ENCODE data around the gene HEXB. TPM values are rescaled to one million over a fixed set of nuclear protein-coding genes. Genes with fewer than 3 reads are reported as not detected.

HEXB gene
- total RNA-seq: 100 to 1,000 TPM; 123 to 218 (median 145) TPM

GRCh38 chr5:74684900-74685851 lies at the start of gene HEXB:
HEXB (plus strand) TSS chr5:74685233; CDS start chr5:74685261, 28 bp downstream.
- Histone ChIP-seq H3K9me3 (no peaks in the 10 kb centered on the region), H3K27me3 (no peaks in the 10 kb centered on the region), H3K4me3 (peak within 1 kb of the TSS; percentile 80 to 99 (median 95)), H3K4me1 (no peaks in the 10 kb centered on the region), H3K36me3 (no peaks in the 10 kb centered on the region), H3K27ac (peak within 1 kb of the TSS; percentile 83 to 95)
- TF ChIP-seq POLR2AphosphoS5 (IDR thresholded peaks at IDR 0.05) (peak; percentile 78 to 85 (median 84)), POLR2A (IDR thresholded peaks at IDR 0.05) (peak; percentile 48), CTCF (IDR thresholded peaks at IDR 0.05) (no peak)
- DNase-seq (ENCODE audit: low spot score in 2 of 2): peak; percentile 80 to 88
- intact Hi-C loops (cut with DNase I; ENCODE audit: low total_unique reads): no loop called here

- no peak for DNase-seq (ENCODE audit: low spot score in 2 of 2)
- Histone ChIP-seq H3K27ac (peak overlapping the region; percentile 17 to 22), H3K4me3 (peak overlapping the region in 1 of 3 donors; percentile 17), H3K9me3 (no peaks in the 10 kb centered on the region), H3K36me3 (no peaks in the 10 kb centered on the region), H3K4me1 (peaks cover 0 to 24% of the 10 kb centered on the region in 2 donors), H3K27me3 (no peaks in the 10 kb centered on the region)
- no peak for TF ChIP-seq POLR2A (IDR thresholded peaks at IDR 0.05)
- no peak for TF ChIP-seq CTCF (IDR thresholded peaks at IDR 0.05)
- no peak for TF ChIP-seq POLR2AphosphoS5 (IDR thresholded peaks at IDR 0.05)
- intact Hi-C loops (cut with DNase I; ENCODE audit: low total_unique reads): no loop called here
Measured at GRCh38 chr5:74636149-74636548, 48.9 kb upstream of the HEXB start.

- H3K27me3 ChIP-seq: no peaks in the 10 kb centered on the region
- no peaks in the 10 kb centered on the region for H3K9me3 ChIP-seq
- no peak for TF ChIP-seq CTCF (IDR thresholded peaks at IDR 0.05)
- no peak for TF ChIP-seq POLR2A (IDR thresholded peaks at IDR 0.05)
- TF ChIP-seq POLR2AphosphoS5 (IDR thresholded peaks at IDR 0.05): no peak
- peaks cover 0 to 24% of the 10 kb centered on the region in 2 donors for H3K4me1 ChIP-seq
- no peak overlapping the region for H3K4me3 ChIP-seq
- no peak for DNase-seq (ENCODE audit: low spot score in 2 of 2)
- H3K36me3 ChIP-seq: no peaks in the 10 kb centered on the region
- intact Hi-C loops (cut with DNase I; ENCODE audit: low total_unique reads): no loop called here
- H3K27ac ChIP-seq: peak overlapping the region; percentile 17 to 46
Measured at GRCh38 chr5:74636552-74636951, 48.5 kb upstream of the HEXB start.

- no peaks in the 10 kb centered on the region for H3K27me3 ChIP-seq
- no peak for TF ChIP-seq POLR2A (IDR thresholded peaks at IDR 0.05)
- TF ChIP-seq POLR2AphosphoS5 (IDR thresholded peaks at IDR 0.05): no peak
- no peak for TF ChIP-seq CTCF (IDR thresholded peaks at IDR 0.05)
- intact Hi-C loops (cut with DNase I; ENCODE audit: low total_unique reads): no loop called here
- H3K9me3 ChIP-seq: no peaks in the 10 kb centered on the region
- peak overlapping the region; percentile 85 to 87 for H3K27ac ChIP-seq
- H3K36me3 ChIP-seq: no peaks in the 10 kb centered on the region
- peaks cover 0 to 24% of the 10 kb centered on the region in 2 donors for H3K4me1 ChIP-seq
- H3K4me3 ChIP-seq: peak overlapping the region; percentile 64 to 76 (median 74)
- DNase-seq (ENCODE audit: low spot score in 2 of 2): no peak
Measured at GRCh38 chr5:74638544-74638969, 46.5 kb upstream of the HEXB start.
